Measurements from ENCODE around the gene TRMT112. TPM values are rescaled to one million over a fixed set of nuclear protein-coding genes. Genes with fewer than 3 reads are reported as not detected.

Gene TRMT112
- total RNA-seq, 1 donor from 2014 or later: 257 TPM

- Histone ChIP-seq H3K36me3 (no peaks in the 10 kb centered on the region), H4K20me1 (ENCODE audit: low read depth) (peaks cover 4% of the 10 kb centered on the region), H3K4me3 (peak overlapping the region; percentile 68), H3K27me3 (no peaks in the 10 kb centered on the region), H3F3A (ENCODE audit: low read depth) (peaks cover 35% of the 10 kb centered on the region), H3K4me1 (peaks cover 12% of the 10 kb centered on the region), H3K4me2 (peak overlapping the region; percentile 91), H3K27ac (peak overlapping the region; percentile 83), H3K9me3 (ENCODE audit: low read depth) (no peaks in the 10 kb centered on the region), H3K9ac (peak overlapping the region; percentile 57), H3K79me2 (ENCODE audit: low read depth) (no peaks in the 10 kb centered on the region), H2AFZ (replicated peaks) (no peak overlapping the region)
- peaks cover 30% of the 10 kb centered on the region for H3K4me1 Mint-ChIP-seq
- H3K27ac Mint-ChIP-seq: peak overlapping the region; percentile 86
- no peaks in the 10 kb centered on the region for H3K9me3 Mint-ChIP-seq
- peaks cover 2% of the 10 kb centered on the region for H3K36me3 Mint-ChIP-seq
- DNase-seq (ENCODE audit: low spot score): peak; percentile 43
- H3K27me3 Mint-ChIP-seq (ENCODE audit: insufficient read depth, low read depth): peaks cover 16% of the 10 kb centered on the region
- peak overlapping the region; percentile 95 for H3K4me3 Mint-ChIP-seq
- no peak for TF ChIP-seq EZH2phosphoT487 (IDR thresholded peaks at IDR 0.05)
Measured at GRCh38 chr11:64268893-64269539, 48.3 kb downstream of the TRMT112 start.

GRCh38 chr11:64268025-64268892, 49.1 kb downstream of the TRMT112 start:
- Histone ChIP-seq H3K27ac (peak overlapping the region; percentile 83), H3K27me3 (no peaks in the 10 kb centered on the region), H3K9ac (no peak overlapping the region), H3K4me2 (peak overlapping the region; percentile 91), H4K20me1 (ENCODE audit: low read depth) (peaks cover 4% of the 10 kb centered on the region), H3K79me2 (ENCODE audit: low read depth) (no peaks in the 10 kb centered on the region), H3K36me3 (no peaks in the 10 kb centered on the region), H3K4me3 (peak overlapping the region; percentile 68), H2AFZ (replicated peaks) (no peak overlapping the region), H3F3A (ENCODE audit: low read depth) (peaks cover 35% of the 10 kb centered on the region), H3K4me1 (peaks cover 12% of the 10 kb centered on the region), H3K9me3 (ENCODE audit: low read depth) (no peaks in the 10 kb centered on the region)
- no peaks in the 10 kb centered on the region for H3K9me3 Mint-ChIP-seq
- peaks cover 16% of the 10 kb centered on the region for H3K27me3 Mint-ChIP-seq (ENCODE audit: insufficient read depth, low read depth)
- H3K36me3 Mint-ChIP-seq: peaks cover 2% of the 10 kb centered on the region
- peaks cover 27% of the 10 kb centered on the region for H3K4me1 Mint-ChIP-seq
- DNase-seq (ENCODE audit: low spot score): no peak
- peak overlapping the region; percentile 86 for H3K27ac Mint-ChIP-seq
- H3K4me3 Mint-ChIP-seq: peak overlapping the region; percentile 95
- TF ChIP-seq CTCF (IDR thresholded peaks at IDR 0.05): no peak
- no peak for TF ChIP-seq EZH2 (IDR thresholded peaks at IDR 0.05)
- TF ChIP-seq EZH2phosphoT487 (IDR thresholded peaks at IDR 0.05): no peak

- Mint-ChIP-seq H3K4me3 (peak overlapping the region; percentile 95), H3K9me3 (no peaks in the 10 kb centered on the region)
Measured at GRCh38 chr11:64267207-64267945, 50.0 kb downstream of the TRMT112 start.

More at GRCh38 chr11:64267207-64267945, 50.0 kb downstream of the TRMT112 start:
- H3K27me3 Mint-ChIP-seq (ENCODE audit: insufficient read depth, low read depth): peaks cover 16% of the 10 kb centered on the region
- peaks cover 30% of the 10 kb centered on the region for H3F3A ChIP-seq (ENCODE audit: low read depth)
- H3K27ac Mint-ChIP-seq: no peak overlapping the region
- no peak overlapping the region for H3K4me2 ChIP-seq
- no peak for DNase-seq (ENCODE audit: low spot score)
- TF ChIP-seq EZH2phosphoT487 (IDR thresholded peaks at IDR 0.05) (no peak), EZH2 (IDR thresholded peaks at IDR 0.05) (no peak), CTCF (IDR thresholded peaks at IDR 0.05) (no peak)
- H3K4me1 ChIP-seq: peaks cover 12% of the 10 kb centered on the region
- H3K27ac ChIP-seq: no peak overlapping the region
- no peaks in the 10 kb centered on the region for H3K27me3 ChIP-seq
- H4K20me1 ChIP-seq (ENCODE audit: low read depth): peaks cover 4% of the 10 kb centered on the region
- H3K36me3 Mint-ChIP-seq: peaks cover 4% of the 10 kb centered on the region
- H3K4me3 ChIP-seq: no peak overlapping the region
- H3K36me3 ChIP-seq: no peaks in the 10 kb centered on the region
- no peak overlapping the region for H3K9ac ChIP-seq
- H3K4me1 Mint-ChIP-seq: peaks cover 28% of the 10 kb centered on the region
- H3K9me3 ChIP-seq (ENCODE audit: low read depth): no peaks in the 10 kb centered on the region
- no peaks in the 10 kb centered on the region for H3K79me2 ChIP-seq (ENCODE audit: low read depth)
- no peak overlapping the region for H2AFZ ChIP-seq (replicated peaks)

Small RNA genes lying within 50 kb of the gene (microRNA-seq; reads per million reads assigned to microRNA genes)
- not detected for gene MIR7155

Small RNA genes lying within 50 kb of the gene (small RNA-seq; reads per million reads assigned to genes)
- not detected for gene MIR7155
- not detected for gene RF00019

Other genes starting within 250 kb of the TRMT112 start
- gene MACROD1, start 151.4 kb downstream of the TRMT112 start, total RNA-seq (ENCODE audit: low replicate concordance): 11.9 and 27.8 TPM in 2 replicates
- 252 and 254 TPM in 2 replicates for gene STIP1, start 131.4 kb downstream of the TRMT112 start, total RNA-seq (ENCODE audit: low replicate concordance)
- gene FERMT3, start 110.8 kb downstream of the TRMT112 start, total RNA-seq (ENCODE audit: low replicate concordance): 0.31 TPM in 1 of 2 replicates, not detected in the other
- gene TRPT1, start 91.4 kb downstream of the TRMT112 start, total RNA-seq (ENCODE audit: low replicate concordance): 17.5 and 63.4 TPM in 2 replicates
- gene NUDT22, start 91.3 kb downstream of the TRMT112 start, total RNA-seq (ENCODE audit: low replicate concordance): 23.5 and 28.8 TPM in 2 replicates
- gene DNAJC4, start 87.0 kb downstream of the TRMT112 start, total RNA-seq (ENCODE audit: low replicate concordance): 3.9 and 18.1 TPM in 2 replicates
- 2.3 and 6.8 TPM in 2 replicates for gene VEGFB, start 83.0 kb downstream of the TRMT112 start, total RNA-seq (ENCODE audit: low replicate concordance)
- gene FKBP2, start 76.5 kb downstream of the TRMT112 start, total RNA-seq (ENCODE audit: low replicate concordance): 5.3 and 25.1 TPM in 2 replicates
- gene PPP1R14B, start 70.6 kb downstream of the TRMT112 start, total RNA-seq (ENCODE audit: low replicate concordance): 107 and 167 TPM in 2 replicates
- gene PLCB3, start 66.0 kb downstream of the TRMT112 start, total RNA-seq (ENCODE audit: low replicate concordance): 15.6 and 43.4 TPM in 2 replicates
- 19.0 and 49.6 TPM in 2 replicates for gene BAD, start 32.9 kb downstream of the TRMT112 start, total RNA-seq (ENCODE audit: low replicate concordance)
- 4.9 and 30.8 TPM in 2 replicates for gene GPR137, start 31.7 kb downstream of the TRMT112 start, total RNA-seq (ENCODE audit: low replicate concordance)
- 0.19 TPM in 1 of 2 replicates, not detected in the other for gene KCNK4, start 26.3 kb downstream of the TRMT112 start, total RNA-seq (ENCODE audit: low replicate concordance)
- 0.22 TPM in 1 of 2 replicates, not detected in the other for gene CATSPERZ, start 17.2 kb downstream of the TRMT112 start, total RNA-seq (ENCODE audit: low replicate concordance)
- 5.5 and 22.0 TPM in 2 replicates for gene ESRRA, start 12.0 kb downstream of the TRMT112 start, total RNA-seq (ENCODE audit: low replicate concordance)
- gene PRDX5, start 562 bp upstream of the TRMT112 start, total RNA-seq (ENCODE audit: low replicate concordance): 111 and 182 TPM in 2 replicates
- 0.62 and 9.0 TPM in 2 replicates for gene CCDC88B, start 22.6 kb upstream of the TRMT112 start, total RNA-seq (ENCODE audit: low replicate concordance)
- 12.7 and 16.9 TPM in 2 replicates for gene RPS6KA4, start 41.6 kb upstream of the TRMT112 start, total RNA-seq (ENCODE audit: low replicate concordance)
- not detected in 2 replicates for gene SLC22A11, start 238.4 kb upstream of the TRMT112 start, total RNA-seq (ENCODE audit: low replicate concordance)